Measurements from ENCODE around the gene DDX54.

The DDX54 gene

GRCh38 chr12:113162102-113163029 lies 22.9 kb downstream of the DDX54 start:
- no peak for DNase-seq (ENCODE audit: low read depth)

DNA sequence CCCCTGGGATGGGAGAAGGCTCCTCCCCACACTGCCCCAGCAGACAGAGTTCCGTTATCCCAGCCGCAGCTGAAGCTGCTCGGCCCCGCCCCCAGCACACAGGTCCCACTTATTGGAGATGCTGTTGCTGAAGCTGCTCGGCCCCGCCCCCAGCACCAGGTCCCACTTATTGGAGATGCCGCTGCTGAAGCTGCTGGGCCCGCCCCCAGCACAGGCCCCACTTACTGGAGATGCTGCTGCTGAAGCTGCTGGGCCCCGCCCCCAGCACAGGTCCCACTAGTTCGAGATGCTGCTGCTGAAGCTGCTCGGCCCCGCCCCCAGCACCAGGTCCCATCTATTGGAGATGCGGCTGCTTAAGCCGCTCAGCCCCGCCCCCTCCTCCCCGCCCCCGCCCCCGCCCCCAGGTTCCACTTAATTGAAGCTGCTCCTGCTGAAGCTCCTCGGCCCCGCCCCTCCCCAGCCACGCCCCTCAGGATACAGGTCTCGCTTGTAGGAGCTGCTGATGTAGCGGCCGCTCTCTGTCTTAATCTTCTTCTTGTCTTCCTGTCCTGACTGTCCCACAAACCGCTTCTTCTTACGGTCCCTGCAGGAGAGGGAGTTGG lies 23.8 kb downstream of the DDX54 start:
- DNase-seq (ENCODE audit: low read depth): no peak

GRCh38 chr12:113159937-113160336 lies 25.3 kb downstream of the DDX54 start:
- no peak for DNase-seq (ENCODE audit: low read depth)

DNA sequence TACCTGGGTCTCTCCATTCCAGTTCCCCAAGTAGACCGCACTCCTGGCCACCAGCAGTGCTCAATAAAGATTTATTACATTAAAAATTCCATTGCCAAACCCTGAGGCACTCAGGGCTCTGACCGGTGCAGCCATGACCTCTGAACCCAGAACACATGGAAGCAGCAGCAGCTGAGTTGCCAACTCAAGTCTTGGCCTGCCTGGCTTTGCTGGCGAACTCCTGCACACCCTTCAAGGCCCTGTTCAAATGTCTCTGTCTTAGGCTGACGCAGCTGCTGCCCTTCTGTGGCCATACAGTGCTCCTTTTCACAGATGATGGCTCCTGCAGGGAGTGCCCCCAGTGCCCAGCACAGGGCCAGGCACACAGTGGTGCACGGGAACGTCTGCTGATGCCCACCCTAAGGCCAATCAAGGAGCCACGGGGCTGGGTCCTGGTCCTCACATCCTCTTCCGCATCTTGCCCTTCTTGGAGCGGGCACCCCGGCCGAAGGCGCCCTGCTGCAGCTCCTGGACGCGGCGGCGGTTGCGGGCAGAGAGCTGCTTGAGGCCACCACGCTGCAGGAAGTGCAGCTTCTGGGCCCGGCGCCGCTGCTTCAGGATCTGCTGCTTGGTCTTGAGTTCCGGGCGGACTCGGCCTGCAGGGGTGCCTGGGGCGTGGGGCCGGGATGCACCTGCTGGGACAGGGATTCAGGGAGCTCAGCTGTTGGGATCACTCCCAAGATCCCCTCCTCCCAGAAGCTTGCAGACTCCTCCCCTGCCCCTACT lies 26.7 kb downstream of the DDX54 start:
- DNase-seq (ENCODE audit: low read depth): no peak

GRCh38 chr12:113157218-113157859 lies 27.9 kb downstream of the DDX54 start:
- DNase-seq (ENCODE audit: low read depth): no peak

GRCh38 chr12:113155646-113156045 lies 29.6 kb downstream of the DDX54 start:
- no peak for DNase-seq (ENCODE audit: low read depth)

GRCh38 chr12:113155060-113155459 lies 30.2 kb downstream of the DDX54 start:
- no peak for DNase-seq (ENCODE audit: low read depth)

DNA sequence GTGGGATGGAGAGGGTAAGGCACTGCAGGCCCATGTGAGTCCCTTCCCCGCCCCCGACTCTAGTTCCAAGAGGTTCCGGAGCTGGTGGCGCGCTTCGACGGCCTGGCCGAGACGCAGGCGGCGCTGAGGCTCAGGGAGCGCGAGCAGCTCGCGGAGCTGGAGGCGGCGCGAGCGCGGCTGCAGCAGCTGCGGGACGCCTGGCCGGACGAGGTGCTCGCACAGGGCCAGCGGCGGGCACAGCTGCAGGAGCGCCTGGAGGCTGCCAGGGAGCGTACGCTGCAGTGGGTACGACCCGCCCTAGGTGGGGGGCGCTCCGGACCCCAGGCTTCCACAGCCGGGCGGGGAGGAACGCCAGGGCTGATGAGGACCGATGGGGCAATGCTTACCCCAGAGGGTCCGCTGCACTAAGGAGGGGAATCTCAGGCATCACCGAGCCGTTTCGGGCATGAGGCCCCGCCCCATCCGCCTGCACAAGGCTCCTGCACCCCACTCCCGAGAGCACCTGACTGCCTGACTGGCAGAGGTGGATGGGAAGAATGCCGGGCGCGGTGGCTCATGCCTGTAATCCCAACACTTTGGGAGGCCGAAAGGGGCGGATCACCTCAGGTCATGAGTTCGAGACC lies 30.8 kb downstream of the DDX54 start:
- no peak for DNase-seq (ENCODE audit: low read depth)

- DNase-seq (ENCODE audit: low read depth): no peak
Measured at GRCh38 chr12:113152835-113153814, 32.2 kb downstream of the DDX54 start.

DNA sequence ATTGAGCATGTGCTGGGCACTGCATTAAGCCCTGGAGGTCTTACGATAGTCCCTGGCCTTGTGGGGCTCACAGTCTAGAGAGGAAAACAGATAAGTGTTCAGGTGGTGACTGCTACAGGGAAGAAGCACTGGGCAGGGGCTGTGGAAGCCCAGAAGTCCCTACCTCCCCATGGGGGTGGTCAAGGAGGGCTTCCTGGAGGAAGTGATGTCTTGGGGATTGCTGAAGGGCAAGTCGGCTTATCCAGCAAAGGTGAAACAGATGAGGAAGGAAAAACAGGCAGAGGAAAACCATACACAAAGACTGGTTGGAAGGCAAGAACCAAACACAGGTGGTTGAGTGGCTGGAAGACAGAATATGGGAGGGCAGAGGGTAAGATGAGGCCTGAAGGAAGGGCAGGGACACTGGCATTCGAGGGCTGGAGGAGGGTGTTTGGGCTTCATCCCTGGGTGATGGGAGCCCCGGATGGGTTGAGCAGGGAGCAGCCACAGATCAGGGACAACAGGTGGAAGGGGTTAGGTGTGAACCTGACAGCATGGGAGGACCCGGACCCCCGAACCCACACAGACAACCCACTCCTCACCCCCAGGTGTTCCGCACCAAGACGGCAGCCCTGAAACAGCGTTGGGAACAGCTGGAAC lies 33.0 kb downstream of the DDX54 start:
- DNase-seq (ENCODE audit: low read depth): no peak

GRCh38 chr12:113151655-113152054 lies 33.6 kb downstream of the DDX54 start:
- DNase-seq (ENCODE audit: low read depth): no peak

DNA sequence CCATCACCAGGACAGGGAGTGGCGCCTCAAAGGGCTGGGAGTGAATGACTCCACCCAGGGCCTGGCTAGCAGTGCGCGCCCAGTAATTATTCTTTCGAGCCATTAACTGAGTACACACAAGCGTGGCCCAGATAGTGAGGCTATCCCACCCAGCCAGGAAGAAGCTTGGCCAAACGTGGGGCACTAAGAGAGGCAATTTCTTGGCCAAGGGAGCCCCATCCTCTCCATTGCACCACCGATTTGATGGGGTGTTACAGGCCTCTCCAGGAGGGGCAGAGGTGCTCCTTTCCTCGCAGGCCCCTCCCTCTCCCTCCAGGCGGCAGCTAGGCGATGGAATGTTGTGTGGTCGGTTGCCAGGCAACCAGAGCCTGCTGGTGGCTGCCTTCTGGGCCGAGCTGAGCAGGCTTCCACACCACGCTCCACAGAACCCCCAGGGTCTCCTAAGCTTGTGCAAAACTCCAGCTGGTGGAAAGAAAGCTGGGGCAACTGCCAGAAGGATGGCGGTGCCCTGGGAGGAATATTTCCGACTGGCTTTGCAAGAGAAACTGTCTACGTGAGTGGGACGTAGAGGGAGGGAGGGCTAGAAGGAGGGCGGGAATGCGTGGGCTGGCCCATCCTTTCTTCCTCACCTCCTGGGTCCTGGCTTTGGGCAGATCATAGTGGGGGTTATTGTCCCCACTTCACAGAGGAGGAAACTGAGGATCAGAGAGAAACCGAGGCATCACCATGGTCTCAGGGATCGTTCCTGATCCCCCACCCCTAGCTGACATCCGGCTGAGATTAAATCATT lies 35.7 kb downstream of the DDX54 start, which contains the start of gene CFAP73:
Gene CFAP73, plus strand, starts transcription at position 364 of the 790 bp plus-strand sequence. Its CDS starts 134 bp downstream, at position 498.
- no peak for DNase-seq (ENCODE audit: low read depth)

- no peak for DNase-seq (ENCODE audit: low read depth)
Measured at GRCh38 chr12:113146999-113147398, 38.3 kb downstream of the DDX54 start.

DNA sequence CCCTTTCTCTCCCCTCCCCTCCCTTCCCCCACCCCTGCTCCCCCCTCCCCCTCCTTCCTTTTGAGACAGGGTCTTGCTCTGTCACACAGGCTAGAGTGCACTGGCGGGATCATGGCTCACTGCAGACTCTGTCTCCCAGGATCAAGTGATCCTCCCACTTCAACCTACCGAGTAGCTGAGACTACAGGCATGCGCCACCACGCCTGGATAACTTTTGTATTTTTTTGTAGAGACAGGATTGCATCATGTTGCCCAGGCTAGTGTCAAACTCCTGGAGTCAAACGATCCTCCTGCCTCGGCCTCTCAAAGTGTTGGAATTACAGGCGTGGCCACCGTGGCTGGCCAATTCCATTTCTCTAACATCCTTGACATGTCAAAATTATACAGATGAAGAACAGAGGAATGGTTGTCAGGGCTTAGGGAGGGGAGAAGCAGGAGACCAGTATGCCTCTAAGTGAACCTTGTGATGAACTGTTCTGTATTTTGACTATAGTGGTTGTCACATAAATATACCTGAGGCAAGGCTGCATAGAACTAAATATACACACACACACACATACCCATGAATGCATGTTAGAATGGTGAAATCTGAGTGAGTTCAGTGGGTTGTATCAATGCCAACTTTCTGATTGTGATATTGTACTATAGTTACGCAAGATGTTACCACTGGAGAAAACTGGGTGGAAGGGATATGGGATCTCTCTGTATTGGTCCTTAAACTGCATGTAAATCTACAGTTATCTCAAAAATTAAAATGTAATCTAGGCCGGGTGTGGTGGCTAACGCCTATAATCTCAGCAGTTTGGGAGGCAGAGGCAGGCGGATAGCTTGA lies 39.3 kb downstream of the DDX54 start:
- no peak for DNase-seq (ENCODE audit: low read depth)

GRCh38 chr12:113144806-113145205 lies 40.5 kb downstream of the DDX54 start:
- no peak for DNase-seq (ENCODE audit: low read depth)

GRCh38 chr12:113143959-113144358 lies 41.3 kb downstream of the DDX54 start:
- DNase-seq (ENCODE audit: low read depth): no peak

DNA sequence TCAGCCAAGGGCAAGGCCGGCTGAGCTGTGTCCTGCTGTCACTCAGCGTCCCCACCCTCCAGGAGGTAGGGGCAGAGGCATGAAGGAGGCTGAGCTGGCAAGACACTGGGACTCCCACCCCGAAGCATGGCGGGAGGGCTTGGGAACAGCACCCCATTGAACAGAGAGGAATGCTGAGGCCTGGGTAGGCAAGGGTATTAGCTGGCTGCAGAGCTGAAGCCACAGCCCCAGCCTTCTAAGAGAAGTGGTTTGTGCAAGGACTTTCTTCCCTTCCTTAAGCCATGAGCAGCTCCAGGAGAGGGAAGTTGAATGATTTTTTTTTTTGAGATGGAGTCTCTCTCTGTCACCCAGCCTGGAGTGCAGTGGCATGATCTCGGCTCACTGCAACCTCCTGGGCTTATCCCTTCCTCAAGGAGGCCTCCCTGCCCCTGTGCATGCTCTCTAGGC lies 42.4 kb downstream of the DDX54 start:
- no peak for DNase-seq (ENCODE audit: low read depth)

Data from HS-5 (cell line).